IPS-20b (cell line): ENCODE data around the gene MYL11.

Experiments
- H3K27ac ChIP-seq: one replicate; pipeline ENCODE4 v1.5.1; 2013; ENCODE audit warnings: low read length
- H3K27me3 ChIP-seq: 2 replicates; pipeline ENCODE4 v1.6.1; 2013; ENCODE audit warnings: mild to moderate bottlenecking, low read length, inconsistent platforms; ENCODE audit not compliant: insufficient read depth
- H3K36me3 ChIP-seq: 2 replicates; pipeline ENCODE4 v1.6.1; 2013; ENCODE audit warnings: low read depth, mild to moderate bottlenecking, inconsistent platforms, low read length, moderate library complexity; ENCODE audit not compliant: insufficient read depth
- H3K4me1 ChIP-seq: 2 replicates; pipeline ENCODE4 v1.6.1; 2013; ENCODE audit warnings: mild to moderate bottlenecking, control low read depth, inconsistent platforms, low read length, moderate library complexity; ENCODE audit not compliant: insufficient read depth
- H3K4me3 ChIP-seq: 2 replicates; pipeline ENCODE4 v1.5.1; 2013; ENCODE audit warnings: mild to moderate bottlenecking, low read length, inconsistent platforms
- H3K9ac ChIP-seq: 2 replicates; pipeline ENCODE4 v1.6.1; 2013; ENCODE audit warnings: low read depth, mild to moderate bottlenecking, inconsistent platforms, low read length, moderate library complexity
- H3K9me3 ChIP-seq: 2 replicates; pipeline ENCODE4 v1.6.1; 2013; ENCODE audit warnings: mild to moderate bottlenecking, low read depth, low read length, inconsistent platforms; ENCODE audit not compliant: insufficient read depth

Gene MYL11

DNA sequence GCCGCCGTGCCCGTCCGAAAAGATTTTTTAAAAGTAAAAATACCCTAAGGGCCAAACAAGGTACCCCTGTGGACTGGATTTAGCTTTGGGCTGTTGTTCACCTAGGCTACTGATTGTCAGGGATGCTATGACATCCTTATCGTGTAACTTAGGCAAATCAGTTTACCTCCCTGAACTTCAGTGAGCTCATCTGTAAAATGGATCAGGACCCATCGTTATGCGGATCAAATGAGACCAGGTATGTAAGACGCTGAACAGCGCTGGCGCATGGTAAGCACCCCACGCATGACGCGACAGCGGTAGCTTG is 32.1 kb downstream of the MYL11 start:
- Histone ChIP-seq H3K4me1 (peaks cover 8% of the 10 kb centered on the region; the same call in 1 of the 2 replicates), H3K4me3 (peak overlapping the region; percentile 70), H3K36me3 (peaks cover 16% of the 10 kb centered on the region), H3K9ac (peak overlapping the region; percentile 69; the same call in 1 of the 2 replicates), H3K9me3 (no peaks in the 10 kb centered on the region), H3K27me3 (no peaks in the 10 kb centered on the region), H3K27ac (no peak overlapping the region)

- Histone ChIP-seq H3K9me3 (no peaks in the 10 kb centered on the region), H3K4me3 (peak within 1 kb of the TSS; percentile 70), H3K9ac (peak within 1 kb of the TSS; percentile 69), H3K4me1 (peaks cover 8% of the 10 kb centered on the region; the same call in 1 of the 2 replicates), H3K36me3 (peaks cover 21% of the 10 kb centered on the region), H3K27ac (no peak within 1 kb of the TSS), H3K27me3 (no peaks in the 10 kb centered on the region)
Measured at GRCh38 chr16:30407102-30407803, 32.7 kb downstream of the MYL11 start, which contains the start of gene ZNF771. TSS of gene ZNF771 (plus strand) at chr16:30407606. CDS start at chr16:30408054, 448 bp downstream.

- Histone ChIP-seq H3K9me3 (no peaks in the 10 kb centered on the region), H3K27me3 (no peaks in the 10 kb centered on the region), H3K9ac (peak overlapping the region; percentile 69), H3K27ac (no peak overlapping the region), H3K4me3 (peak overlapping the region; percentile 70), H3K4me1 (peaks cover 8% of the 10 kb centered on the region; the same call in 1 of the 2 replicates), H3K36me3 (peaks cover 28% of the 10 kb centered on the region)
Measured at GRCh38 chr16:30407804-30408534, 33.4 kb downstream of the MYL11 start.

- no peak overlapping the region for H3K27ac ChIP-seq
- no peaks in the 10 kb centered on the region for H3K27me3 ChIP-seq
- H3K36me3 ChIP-seq = peaks cover 42% of the 10 kb centered on the region
- H3K9me3 ChIP-seq = no peaks in the 10 kb centered on the region
- no peak overlapping the region for H3K9ac ChIP-seq
- peak overlapping the region; percentile 18; the same call in 1 of the 2 replicates for H3K4me3 ChIP-seq
- H3K4me1 ChIP-seq = peaks cover 8% of the 10 kb centered on the region; the same call in 1 of the 2 replicates
Measured at GRCh38 chr16:30409125-30410060, 34.8 kb downstream of the MYL11 start.

DNA sequence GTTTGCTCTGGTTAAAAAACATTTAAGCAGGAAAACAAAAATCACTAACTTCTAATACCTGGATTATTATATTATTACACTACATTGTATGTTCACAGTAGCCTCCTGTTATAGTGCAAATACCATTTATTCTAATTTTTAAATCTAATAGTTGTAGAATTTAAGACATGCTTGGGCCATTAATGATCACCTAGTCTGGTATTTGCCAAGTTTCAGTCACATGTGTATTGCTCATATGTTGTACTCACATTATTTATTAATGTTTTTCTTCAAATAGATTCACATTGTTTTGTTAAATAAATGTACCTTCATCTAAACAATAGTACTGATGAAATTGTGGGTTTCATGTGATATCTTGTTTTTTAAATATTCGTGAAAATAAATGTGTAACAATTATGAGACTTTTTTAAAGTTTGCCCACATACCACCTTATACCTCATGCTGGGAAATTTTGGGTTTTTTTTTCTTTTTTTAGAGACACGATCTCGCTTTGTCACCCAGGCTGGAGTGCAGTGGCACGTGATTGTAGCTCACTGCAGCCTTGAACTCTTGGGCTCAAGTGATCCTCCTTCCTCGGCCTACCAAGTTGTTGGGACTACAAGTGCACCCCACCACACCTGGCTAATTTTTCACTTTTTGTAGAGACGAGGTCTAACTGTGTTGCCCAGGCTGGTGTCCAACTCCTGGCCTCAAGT is 38.7 kb downstream of the MYL11 start:
- peaks cover 42% of the 10 kb centered on the region for H3K36me3 ChIP-seq
- no peak overlapping the region for H3K4me3 ChIP-seq
- no peaks in the 10 kb centered on the region for H3K27me3 ChIP-seq
- no peak overlapping the region for H3K27ac ChIP-seq
- no peak overlapping the region for H3K9ac ChIP-seq
- peaks cover 2% of the 10 kb centered on the region; the same call in 1 of the 2 replicates for H3K4me1 ChIP-seq
- H3K9me3 ChIP-seq = no peaks in the 10 kb centered on the region

GRCh38 chr16:30414159-30414558 is 39.6 kb downstream of the MYL11 start:
- Histone ChIP-seq H3K27me3 (no peaks in the 10 kb centered on the region), H3K4me1 (no peaks in the 10 kb centered on the region), H3K27ac (no peak overlapping the region), H3K36me3 (peaks cover 42% of the 10 kb centered on the region), H3K9ac (no peak overlapping the region), H3K4me3 (no peak overlapping the region), H3K9me3 (no peaks in the 10 kb centered on the region)

DNA sequence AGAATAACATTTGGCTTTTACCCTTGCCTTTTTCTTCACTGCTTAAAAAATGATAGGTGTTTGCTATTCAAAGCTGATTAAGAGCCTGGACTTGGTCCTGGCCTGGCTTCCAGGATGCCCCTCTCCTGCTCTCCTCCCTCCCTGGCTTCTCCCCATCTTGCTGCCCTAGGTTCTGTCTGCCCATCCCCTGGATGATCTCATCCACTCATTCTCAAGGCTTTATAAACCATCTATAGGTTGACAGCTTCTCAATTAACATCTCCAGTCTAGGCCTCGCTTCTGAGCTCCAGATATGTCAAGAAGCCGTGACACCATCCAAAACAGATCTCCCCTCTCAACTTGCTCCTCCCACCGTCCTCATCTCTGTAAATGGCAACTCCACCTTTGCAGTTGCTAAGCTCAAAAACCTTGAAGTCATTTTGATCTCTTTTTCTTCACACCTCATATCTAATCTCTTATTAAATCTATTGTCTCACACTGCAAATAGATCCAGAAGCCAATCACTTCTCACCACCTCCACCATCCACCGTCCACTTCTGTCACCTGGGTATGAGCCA is 41.5 kb downstream of the MYL11 start:
- Histone ChIP-seq H3K27ac (no peak overlapping the region), H3K9ac (no peak overlapping the region), H3K4me1 (no peaks in the 10 kb centered on the region), H3K4me3 (no peak overlapping the region), H3K9me3 (no peaks in the 10 kb centered on the region), H3K36me3 (peaks cover 36% of the 10 kb centered on the region), H3K27me3 (no peaks in the 10 kb centered on the region)

DNA sequence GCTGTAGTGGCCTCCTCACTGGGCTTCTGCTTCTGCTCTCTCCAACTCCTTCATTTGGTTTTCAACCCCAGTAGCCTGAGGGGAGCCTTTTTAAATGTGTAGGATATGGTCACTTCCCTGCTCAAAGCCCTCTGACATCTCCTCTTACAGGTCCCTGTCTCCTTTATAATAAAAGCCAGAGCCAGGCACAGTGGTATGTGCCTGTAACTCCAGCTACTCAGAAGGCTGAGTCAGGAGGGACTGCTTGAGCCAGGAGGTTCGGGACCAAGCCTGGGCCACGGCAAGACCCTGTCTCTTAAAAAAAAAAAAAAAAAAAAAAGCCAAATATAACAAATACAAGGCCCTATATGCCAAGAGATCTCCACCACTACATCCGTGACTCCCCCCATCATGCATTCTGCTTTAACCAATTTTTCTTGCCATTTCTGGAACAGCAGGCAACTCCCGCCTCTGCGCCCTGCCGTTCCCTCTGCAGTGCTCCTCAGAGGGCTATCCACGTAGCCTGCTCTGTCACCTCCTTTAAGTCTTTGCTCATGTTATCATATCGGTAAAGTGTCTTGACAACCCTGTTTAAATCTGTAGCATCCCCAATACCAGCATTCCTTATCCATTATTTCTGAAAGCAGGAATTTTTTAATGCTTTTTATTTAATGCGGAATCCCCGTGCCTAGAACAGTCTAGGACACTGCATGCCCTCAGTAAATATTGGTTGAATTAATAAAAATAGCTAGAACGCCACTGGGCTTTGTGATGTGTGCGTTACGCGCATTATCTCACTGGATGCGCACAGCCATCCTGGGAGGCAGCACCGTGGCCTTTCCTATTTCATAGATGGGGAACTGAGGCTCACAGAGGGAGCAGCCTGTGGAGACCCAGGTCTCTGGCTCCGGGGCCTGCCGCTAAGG is 42.3 kb downstream of the MYL11 start:
- H3K9me3 ChIP-seq = no peaks in the 10 kb centered on the region

GRCh38 chr16:30417529-30418349 is 43.1 kb downstream of the MYL11 start:
- H3K9ac ChIP-seq = peak overlapping the region; percentile 56
- no peak overlapping the region for H3K27ac ChIP-seq
- peaks cover 34% of the 10 kb centered on the region for H3K36me3 ChIP-seq
- H3K27me3 ChIP-seq = no peaks in the 10 kb centered on the region
- no peaks in the 10 kb centered on the region for H3K4me1 ChIP-seq
- no peaks in the 10 kb centered on the region for H3K9me3 ChIP-seq
- H3K4me3 ChIP-seq = peak overlapping the region; percentile 64; the same call in 1 of the 2 replicates

More for the DNA sequence above, 42.3 kb downstream of the MYL11 start:
- peak overlapping the region; percentile 56; the same call in 1 of the 2 replicates for H3K9ac ChIP-seq
- H3K27ac ChIP-seq = no peak overlapping the region
- H3K4me1 ChIP-seq = no peaks in the 10 kb centered on the region
- H3K27me3 ChIP-seq = no peaks in the 10 kb centered on the region
- peak overlapping the region; percentile 64; the same call in 1 of the 2 replicates for H3K4me3 ChIP-seq
- H3K36me3 ChIP-seq = peaks cover 34% of the 10 kb centered on the region
